ENCODE results near the gene SCARF1.

The SCARF1 gene

GRCh38 chr17:1627982-1628855 is 17.3 kb downstream of the SCARF1 start, which contains the start of gene SLC43A2:
Gene SLC43A2 (minus strand): TSS chr17:1628834. CDS start chr17:1627874, 960 bp downstream.
- peak; percentile 67 to 71 for DNase-seq (ENCODE audit: low read depth in 2 of 2)

GRCh38 chr17:1627182-1627981 is 18.1 kb downstream of the SCARF1 start:
- no peak for DNase-seq (ENCODE audit: low read depth in 2 of 2)

- DNase-seq (ENCODE audit: low read depth in 2 of 2) = no peak
These were observed 19.2 kb downstream of the SCARF1 start for GRCh38 chr17:1626333-1626732.

- no peak for DNase-seq (ENCODE audit: low read depth in 2 of 2)
These were observed 20.0 kb downstream of the SCARF1 start for GRCh38 chr17:1625581-1625980.

- DNase-seq (ENCODE audit: low read depth in 2 of 2) = no peak
These were observed 20.5 kb downstream of the SCARF1 start for GRCh38 chr17:1625053-1625452.

GRCh38 chr17:1624650-1625049 is 20.9 kb downstream of the SCARF1 start:
- no peak for DNase-seq (ENCODE audit: low read depth in 2 of 2)

- no peak for DNase-seq (ENCODE audit: low read depth in 2 of 2)
These were observed 22.4 kb downstream of the SCARF1 start for GRCh38 chr17:1623057-1623630.

GRCh38 chr17:1621273-1621954 is 24.1 kb downstream of the SCARF1 start:
- DNase-seq (ENCODE audit: low read depth in 2 of 2) = no peak

- DNase-seq (ENCODE audit: low read depth in 2 of 2) = no peak
These were observed 25.0 kb downstream of the SCARF1 start for GRCh38 chr17:1620486-1620885.

- no peak for DNase-seq (ENCODE audit: low read depth in 2 of 2)
These were observed 27.8 kb downstream of the SCARF1 start for GRCh38 chr17:1617620-1618174.

- DNase-seq (ENCODE audit: low read depth in 2 of 2) = no peak
These were observed 29.4 kb downstream of the SCARF1 start for GRCh38 chr17:1616101-1616500.

GRCh38 chr17:1612400-1612799 is 33.1 kb downstream of the SCARF1 start:
- DNase-seq (ENCODE audit: low read depth in 2 of 2) = no peak

- DNase-seq (ENCODE audit: low read depth in 2 of 2) = no peak
These were observed 33.8 kb downstream of the SCARF1 start for GRCh38 chr17:1611715-1612114.

- DNase-seq (ENCODE audit: low read depth in 2 of 2) = no peak
These were observed 36.9 kb downstream of the SCARF1 start for GRCh38 chr17:1608676-1609075.

GRCh38 chr17:1607971-1608320 is 37.6 kb downstream of the SCARF1 start:
- no peak for DNase-seq (ENCODE audit: low read depth in 2 of 2)

- DNase-seq (ENCODE audit: low read depth in 2 of 2) = peak in 1 of 2 donors; percentile 25
These were observed 39.1 kb downstream of the SCARF1 start for GRCh38 chr17:1606352-1606985.

GRCh38 chr17:1605681-1606351 is 39.7 kb downstream of the SCARF1 start:
- DNase-seq (ENCODE audit: low read depth in 2 of 2) = no peak

- DNase-seq (ENCODE audit: low read depth in 2 of 2) = no peak
These were observed 40.6 kb downstream of the SCARF1 start for GRCh38 chr17:1604831-1605528.

- DNase-seq (ENCODE audit: low read depth in 2 of 2) = no peak
These were observed 44.0 kb downstream of the SCARF1 start for GRCh38 chr17:1601571-1601970.
